Suppressor macrophage treated with lipopolysaccharide for 4 hours (primary cell): Measurements from ENCODE around the gene RHCG.

Experiments used
- DNase-seq: peaks from one replicate; pipeline ENCODE4 v3.0.0-alpha.2; 2020

Gene RHCG

GRCh38 chr15:89496155-89497098, at the start of gene RHCG:
RHCG (minus strand) TSS chr15:89496583; CDS start chr15:89496544, 39 bp downstream.
- peak; percentile 76 for DNase-seq

- DNase-seq, result no peak
Measured at GRCh38 chr15:89543389-89543788, 47.0 kb upstream of the RHCG start.

GRCh38 chr15:89542369-89542768, 46.0 kb upstream of the RHCG start:
- no peak for DNase-seq

GRCh38 chr15:89539027-89539426, 42.6 kb upstream of the RHCG start:
- DNase-seq, result no peak

GRCh38 chr15:89533861-89534544, 37.6 kb upstream of the RHCG start:
- DNase-seq, result no peak

- DNase-seq, result no peak
Measured at GRCh38 chr15:89531796-89532537, 35.6 kb upstream of the RHCG start.

- no peak for DNase-seq
Measured at GRCh38 chr15:89530976-89531375, 34.6 kb upstream of the RHCG start.

- no peak for DNase-seq
Measured at GRCh38 chr15:89528757-89529352, 32.5 kb upstream of the RHCG start.

GRCh38 chr15:89526601-89527441, 30.4 kb upstream of the RHCG start:
- DNase-seq, result no peak

GRCh38 chr15:89526181-89526580, 29.8 kb upstream of the RHCG start:
- no peak for DNase-seq

GRCh38 chr15:89524184-89524583, 27.8 kb upstream of the RHCG start:
- DNase-seq, result no peak

- DNase-seq, result no peak
Measured at GRCh38 chr15:89523101-89523500, 26.7 kb upstream of the RHCG start.

GRCh38 chr15:89521605-89522004, 25.2 kb upstream of the RHCG start:
- no peak for DNase-seq

GRCh38 chr15:89515477-89515876, 19.1 kb upstream of the RHCG start:
- DNase-seq, result no peak

- no peak for DNase-seq
Measured at GRCh38 chr15:89514596-89515406, 18.4 kb upstream of the RHCG start.

- no peak for DNase-seq
Measured at GRCh38 chr15:89514186-89514585, 17.8 kb upstream of the RHCG start.

- no peak for DNase-seq
Measured at GRCh38 chr15:89513284-89513683, 16.9 kb upstream of the RHCG start.

GRCh38 chr15:89512631-89513030, 16.2 kb upstream of the RHCG start:
- DNase-seq, result no peak

GRCh38 chr15:89506026-89506686, 9.8 kb upstream of the RHCG start:
- DNase-seq, result no peak

GRCh38 chr15:89504166-89504565, 7.8 kb upstream of the RHCG start:
- no peak for DNase-seq
